Progenitor cell of endocrine pancreas (in vitro differentiated cells): Measurements from ENCODE around the gene AQP7. TPM values are rescaled to one million over a fixed set of nuclear protein-coding genes. Genes with fewer than 3 reads are reported as not detected.
A peak's percentile ranks its signal among the peaks of the same experiment; 100 is the strongest.

ENCODE experiments used
- DNase-seq: peaks from one replicate; pipeline ENCODE4 v3.0.0; 2021; ENCODE audit warnings: low spot score; ENCODE audit not compliant: unreplicated experiment
- H3K27ac Mint-ChIP-seq: 2 replicates; pipeline ENCODE4 v1.8.0; 2021; ENCODE audit warnings: mild to moderate bottlenecking, moderate library complexity, mixed read lengths
- H3K27me3 Mint-ChIP-seq: 2 replicates; pipeline ENCODE4 v1.8.0; 2021; ENCODE audit warnings: mixed read lengths
- H3K36me3 Mint-ChIP-seq: 2 replicates; pipeline ENCODE4 v1.8.0; 2022; ENCODE audit warnings: mixed read lengths; ENCODE audit not compliant: insufficient read depth
- H3K4me1 Mint-ChIP-seq: 2 replicates; pipeline ENCODE4 v1.8.0; 2021; ENCODE audit warnings: low read depth, mixed read lengths
- H3K4me3 Mint-ChIP-seq: 2 replicates; pipeline ENCODE4 v1.8.0; 2021; ENCODE audit warnings: low read depth, mild to moderate bottlenecking, moderate library complexity, mixed read lengths
- H3K9me3 Mint-ChIP-seq: 2 replicates; pipeline ENCODE4 v1.8.0; 2021; ENCODE audit warnings: low read depth, mixed read lengths
- CTCF ChIP-seq: fragments of 200-600 bp; sonication (generic); IDR thresholded peaks from one replicate; pipeline ENCODE4 v1.5.0; 2021; ENCODE audit warnings: antibody characterized with exemption, mild to moderate bottlenecking; ENCODE audit not compliant: unreplicated experiment
- total RNA-seq: library from RNA; stranded (reverse); gene quantifications from 2 replicates; pipeline ENCODE4 v1.2.1, GENCODE V29; 2021

AQP7 gene
- total RNA-seq, 1 donor from 2014 or later, result 3.3 TPM

GRCh38 chr9:33354651-33355211 lies 47.6 kb downstream of the AQP7 start:
- TF ChIP-seq CTCF, result no peak
- H3K4me3 Mint-ChIP-seq, result no peak overlapping the region
- H3K4me1 Mint-ChIP-seq, result no peaks in the 10 kb centered on the region
- peaks cover 14% of the 10 kb centered on the region for H3K36me3 Mint-ChIP-seq
- no peak for DNase-seq
- no peaks in the 10 kb centered on the region for H3K9me3 Mint-ChIP-seq
- no peak overlapping the region for H3K27ac Mint-ChIP-seq
- H3K27me3 Mint-ChIP-seq, result no peaks in the 10 kb centered on the region

- Mint-ChIP-seq H3K4me3 (no peak overlapping the region), H3K4me1 (no peaks in the 10 kb centered on the region), H3K27me3 (no peaks in the 10 kb centered on the region), H3K9me3 (no peaks in the 10 kb centered on the region), H3K27ac (no peak overlapping the region), H3K36me3 (peaks cover 38% of the 10 kb centered on the region)
- no peak for TF ChIP-seq CTCF
- no peak for DNase-seq
Observed at GRCh38 chr9:33351547-33351946, 50.8 kb downstream of the AQP7 start.

GRCh38 chr9:33350310-33350709 lies 52.1 kb downstream of the AQP7 start:
- Mint-ChIP-seq H3K36me3 (peaks cover 39% of the 10 kb centered on the region), H3K27ac (peak overlapping the region; percentile 46), H3K27me3 (no peaks in the 10 kb centered on the region), H3K4me1 (no peaks in the 10 kb centered on the region), H3K9me3 (no peaks in the 10 kb centered on the region), H3K4me3 (no peak overlapping the region)
- no peak for DNase-seq
- no peak for TF ChIP-seq CTCF

- no peaks in the 10 kb centered on the region for H3K9me3 Mint-ChIP-seq
- DNase-seq, result no peak
- peaks cover 36% of the 10 kb centered on the region for H3K36me3 Mint-ChIP-seq
- no peak for TF ChIP-seq CTCF
- H3K4me1 Mint-ChIP-seq, result no peaks in the 10 kb centered on the region
- no peak overlapping the region for H3K27ac Mint-ChIP-seq
- no peak overlapping the region for H3K4me3 Mint-ChIP-seq
- H3K27me3 Mint-ChIP-seq, result no peaks in the 10 kb centered on the region
Observed at GRCh38 chr9:33349743-33350142, 52.6 kb downstream of the AQP7 start.

- Mint-ChIP-seq H3K4me3 (no peak overlapping the region), H3K9me3 (no peaks in the 10 kb centered on the region), H3K27ac (no peak overlapping the region), H3K36me3 (peaks cover 34% of the 10 kb centered on the region), H3K27me3 (no peaks in the 10 kb centered on the region), H3K4me1 (no peaks in the 10 kb centered on the region)
- DNase-seq, result no peak
- no peak for TF ChIP-seq CTCF
Observed at GRCh38 chr9:33348998-33349397, 53.4 kb downstream of the AQP7 start.
